ENCODE results near the gene MEIOSIN.

- TF ChIP-seq FOXM1 (IDR thresholded peaks at IDR 0.05; ENCODE audit: low read depth) (no peak), FOXM1 (CRISPR knock-in tag; IDR thresholded peaks at IDR 0.05; ENCODE audit: low read depth) (no peak), MYC (IDR thresholded peaks at IDR 0.05; ENCODE audit: low read depth, low read length) (no peak), MYC (CRISPR knock-in tag; IDR thresholded peaks at IDR 0.05; ENCODE audit: borderline replicate concordance, low read depth) (no peak), CTCF (IDR thresholded peaks at IDR 0.05 in 2 of 3, conservative IDR thresholded peaks at IDR 0.05 in 1 of 3; ENCODE audit: insufficient read depth in 2 of 3, low read depth in 1 of 3, low read length in 3 of 3) (no peak), PHB2 (IDR thresholded peaks at IDR 0.05; ENCODE audit: low read depth) (no peak), ZNF24 (IDR thresholded peaks at IDR 0.05) (no peak), SRSF9 (IDR thresholded peaks at IDR 0.05; ENCODE audit: borderline replicate concordance, low read depth, low read length) (no peak), TFAP4 (CRISPR knock-in tag; IDR thresholded peaks at IDR 0.05; ENCODE audit: borderline replicate concordance) (no peak), CHD2 (IDR thresholded peaks at IDR 0.05; ENCODE audit: low read depth, low read length) (no peak), GABPA (tag; conservative IDR thresholded peaks at IDR 0.05; ENCODE audit: low read depth) (no peak), ILF3 (IDR thresholded peaks at IDR 0.05; ENCODE audit: borderline replicate concordance) (no peak)
Measured at GRCh38 chr19:45782162-45782691, 49.0 kb downstream of the MEIOSIN start, which contains the start of gene DMPK.
